Activated naive CD4-positive, alpha-beta T cell treated with anti-CD3 and anti-CD28 coated beads, Interleukin-2, amount 50 U/mL, for 72 hours (primary cell): ENCODE results near the gene F11R. TPM values are rescaled to one million over a fixed set of nuclear protein-coding genes. Genes with fewer than 3 reads are reported as not detected.
"Not testable (repeated sequence)": the region's sequence is repeated elsewhere in the genome, so short reads cannot be mapped to it uniquely, and the experiment has no call there.

Experiments
- ATAC-seq, 2 donors: fragments of 150-1000 bp; cut with Tn5 transposase; 2 replicates each; pipeline ENCODE4 v1.10.0; 2021; ENCODE audit warnings: mild to moderate bottlenecking in 2 of 2, moderate library complexity in 2 of 2
- DNase-seq, 2 donors: peaks; one replicate each; pipeline ENCODE4 v3.0.0; 2021 to 2022; ENCODE audit warnings: low spot score in 2 of 2
- H3K27ac Mint-ChIP-seq, 2 donors: one replicate each; pipeline ENCODE4 v1.8.0; 2022; ENCODE audit warnings: mild to moderate bottlenecking in 2 of 2, mixed read lengths in 2 of 2
- H3K36me3 Mint-ChIP-seq, 2 donors: one replicate each; pipeline ENCODE4 v1.8.0; 2022; ENCODE audit warnings: mixed read lengths in 2 of 2
- H3K9me3 Mint-ChIP-seq, 2 donors: one replicate each; pipeline ENCODE4 v1.8.0; 2022; ENCODE audit warnings: mixed read lengths in 2 of 2
- total RNA-seq, 2 donors: library from RNA; stranded (reverse); gene quantifications; one replicate each; pipeline ENCODE4 v1.2.3, GENCODE V29; 2022

The F11R gene
- total RNA-seq, 2 donors from 2014 or later: 26.0 to 63.6 TPM

DNA sequence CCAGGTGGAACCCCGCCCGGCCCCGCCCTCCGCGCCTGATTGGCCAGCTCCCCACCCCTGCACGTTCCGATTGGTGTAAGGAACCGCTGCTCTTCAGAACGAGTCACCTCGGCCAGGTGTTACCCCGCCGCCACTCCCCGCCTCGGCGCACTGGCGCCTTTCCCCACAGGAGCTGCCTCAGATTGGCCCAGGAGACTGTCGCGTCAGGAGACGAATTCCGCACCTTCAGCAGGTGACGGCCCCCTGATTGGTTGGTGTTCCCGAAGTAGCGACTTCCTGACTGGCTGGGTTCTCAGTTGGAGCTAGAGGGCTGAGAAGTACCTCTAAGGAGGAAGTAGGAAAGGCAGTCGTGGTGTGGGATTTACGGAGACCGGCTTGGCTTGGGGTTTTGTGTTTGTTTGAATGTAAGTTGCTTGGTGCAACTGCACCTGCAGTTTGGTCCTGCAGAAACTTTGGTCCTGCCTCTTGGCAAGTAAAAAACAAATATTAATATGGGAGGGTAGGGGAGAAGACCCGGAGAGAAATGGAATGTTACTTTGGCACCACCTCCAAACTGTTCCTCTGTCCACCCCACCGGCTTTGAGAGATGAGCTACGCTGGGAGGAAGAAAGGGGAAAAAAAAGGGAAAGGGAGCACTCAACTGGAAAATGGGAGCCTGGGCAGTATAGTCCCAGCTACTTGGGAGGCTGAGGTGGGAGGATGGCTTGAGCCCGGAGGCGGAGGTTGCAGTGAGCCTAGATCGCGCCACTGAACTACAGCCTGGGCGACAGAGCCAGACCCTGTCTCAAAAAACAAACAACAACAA is 415 bp upstream of the F11R start:
- peaks cover 7% of the 10 kb centered on the region in 2 donors for H3K36me3 Mint-ChIP-seq
- peak overlapping the region; percentile 29 to 72 for H3K27ac Mint-ChIP-seq
- ATAC-seq (peak; percentile 92 to 95), DNase-seq (peak; percentile 76 to 92)
- peaks cover 0 to 4% of the 10 kb centered on the region in 2 donors for H3K9me3 Mint-ChIP-seq

- Mint-ChIP-seq H3K36me3 (peaks cover 7% of the 10 kb centered on the region in 2 donors), H3K27ac (peak overlapping the region; percentile 1 to 72), H3K9me3 (peaks cover 0 to 4% of the 10 kb centered on the region in 2 donors)
- peak in 1 of 2 donors; percentile 3 for ATAC-seq
- no peak for DNase-seq
These were observed 1.0 kb downstream of the F11R start for GRCh38 chr1:161019751-161020495.

DNA sequence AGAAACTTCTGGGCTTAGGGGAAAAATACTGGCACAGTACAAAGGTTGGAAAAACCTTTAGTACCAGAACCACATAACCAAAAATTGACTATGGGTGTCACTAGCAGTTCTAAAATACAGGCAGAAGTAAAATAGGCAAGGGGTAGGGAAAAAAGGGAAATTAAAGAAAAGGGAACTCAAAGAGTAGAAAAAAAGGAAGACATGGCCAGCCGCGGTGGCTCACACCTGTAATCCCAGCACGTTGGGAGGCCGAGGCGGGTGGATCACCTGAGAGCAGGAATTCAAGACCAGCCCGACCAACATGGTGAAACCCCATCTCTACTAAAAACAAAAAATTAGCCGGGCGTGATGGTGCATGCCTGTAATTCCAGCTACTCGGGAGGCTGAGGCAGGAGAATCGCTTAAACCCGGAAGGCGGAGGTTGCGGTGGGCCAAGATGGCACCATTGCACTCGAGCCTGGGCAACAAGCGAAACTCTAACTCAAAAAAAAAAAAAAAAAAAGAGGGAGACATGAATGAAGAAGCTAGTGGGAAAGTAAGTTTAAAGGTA is 1.8 kb downstream of the F11R start:
- not testable (repeated sequence) for H3K36me3 Mint-ChIP-seq, DNase-seq, H3K27ac Mint-ChIP-seq, H3K9me3 Mint-ChIP-seq, ATAC-seq

GRCh38 chr1:161018631-161018930 is 2.4 kb downstream of the F11R start:
- peaks cover 0 to 4% of the 10 kb centered on the region in 2 donors for H3K9me3 Mint-ChIP-seq
- no peak for DNase-seq
- no peak for ATAC-seq
- no peak overlapping the region for H3K27ac Mint-ChIP-seq
- H3K36me3 Mint-ChIP-seq: peaks cover 7% of the 10 kb centered on the region in 2 donors

- ATAC-seq: no peak
- no peak for DNase-seq
- H3K9me3 Mint-ChIP-seq: peaks cover 0 to 4% of the 10 kb centered on the region in 2 donors
- H3K27ac Mint-ChIP-seq: peak overlapping the region in 1 of 2 donors; percentile 24
- peaks cover 7% of the 10 kb centered on the region in 2 donors for H3K36me3 Mint-ChIP-seq
These were observed 3.0 kb downstream of the F11R start for GRCh38 chr1:161017756-161018630.

GRCh38 chr1:161017181-161017580 is 3.8 kb downstream of the F11R start:
- H3K36me3 Mint-ChIP-seq, ATAC-seq, H3K9me3 Mint-ChIP-seq, H3K27ac Mint-ChIP-seq, DNase-seq: not testable (repeated sequence)

GRCh38 chr1:161016683-161017082 is 4.3 kb downstream of the F11R start:
- H3K36me3 Mint-ChIP-seq, ATAC-seq, H3K9me3 Mint-ChIP-seq, H3K27ac Mint-ChIP-seq, DNase-seq: not testable (repeated sequence)

DNA sequence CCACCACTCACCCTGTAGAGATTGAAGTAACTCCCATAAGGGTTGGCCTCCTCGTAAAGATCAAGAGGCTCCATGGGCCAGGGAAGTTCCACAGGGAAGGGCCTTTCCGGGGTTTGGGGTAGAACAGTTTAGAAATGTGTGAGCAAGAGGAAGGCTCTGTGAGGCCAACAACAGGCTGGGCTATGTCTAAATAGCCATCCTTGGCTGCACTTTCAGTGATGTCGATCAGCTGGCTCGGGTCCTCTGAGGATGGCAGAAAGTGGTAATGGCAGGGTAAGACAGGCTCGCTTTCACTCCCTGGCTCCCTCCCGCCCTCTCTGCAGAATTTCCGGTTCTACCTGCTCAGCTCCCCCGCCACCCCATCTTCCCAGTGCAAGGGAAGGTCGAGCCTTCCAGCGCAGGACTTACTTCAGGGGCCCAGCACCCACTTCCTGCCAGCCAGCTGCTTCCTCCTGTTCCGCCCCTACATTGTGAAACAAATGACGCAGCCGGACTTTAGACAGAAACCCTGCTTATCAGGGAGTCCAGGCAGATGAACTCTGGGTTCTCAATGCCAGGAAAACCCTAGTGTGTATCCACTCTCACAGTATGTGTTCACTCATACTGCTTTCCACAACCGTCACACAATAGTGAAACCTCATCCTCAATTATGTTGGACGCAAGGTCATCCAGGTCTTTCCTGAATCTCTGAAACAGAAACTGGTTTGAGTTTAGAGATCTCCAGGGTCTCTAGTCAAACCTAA is 7.3 kb downstream of the F11R start:
- DNase-seq (peak; percentile 47 to 83), ATAC-seq (peak; percentile 86 to 89)
- no peaks in the 10 kb centered on the region for H3K36me3 Mint-ChIP-seq
- peak overlapping the region; percentile 92 to 95 for H3K27ac Mint-ChIP-seq
- H3K9me3 Mint-ChIP-seq: no peaks in the 10 kb centered on the region

GRCh38 chr1:161013131-161013487 is 7.8 kb downstream of the F11R start:
- ATAC-seq (peak in 1 of 2 donors; percentile 56), DNase-seq (no peak)
- Mint-ChIP-seq H3K27ac (peak overlapping the region; percentile 92 to 95), H3K36me3 (no peaks in the 10 kb centered on the region), H3K9me3 (no peaks in the 10 kb centered on the region)

- no peak overlapping the region for H3K27ac Mint-ChIP-seq
- no peak for ATAC-seq
- H3K9me3 Mint-ChIP-seq: no peaks in the 10 kb centered on the region
- no peaks in the 10 kb centered on the region for H3K36me3 Mint-ChIP-seq
- no peak for DNase-seq
These were observed 8.5 kb downstream of the F11R start for GRCh38 chr1:161012420-161012819.

- no peaks in the 10 kb centered on the region for H3K9me3 Mint-ChIP-seq
- ATAC-seq: no peak
- no peak for DNase-seq
- no peak overlapping the region for H3K27ac Mint-ChIP-seq
- no peaks in the 10 kb centered on the region for H3K36me3 Mint-ChIP-seq
These were observed 11.2 kb downstream of the F11R start for GRCh38 chr1:161009602-161010211.

DNA sequence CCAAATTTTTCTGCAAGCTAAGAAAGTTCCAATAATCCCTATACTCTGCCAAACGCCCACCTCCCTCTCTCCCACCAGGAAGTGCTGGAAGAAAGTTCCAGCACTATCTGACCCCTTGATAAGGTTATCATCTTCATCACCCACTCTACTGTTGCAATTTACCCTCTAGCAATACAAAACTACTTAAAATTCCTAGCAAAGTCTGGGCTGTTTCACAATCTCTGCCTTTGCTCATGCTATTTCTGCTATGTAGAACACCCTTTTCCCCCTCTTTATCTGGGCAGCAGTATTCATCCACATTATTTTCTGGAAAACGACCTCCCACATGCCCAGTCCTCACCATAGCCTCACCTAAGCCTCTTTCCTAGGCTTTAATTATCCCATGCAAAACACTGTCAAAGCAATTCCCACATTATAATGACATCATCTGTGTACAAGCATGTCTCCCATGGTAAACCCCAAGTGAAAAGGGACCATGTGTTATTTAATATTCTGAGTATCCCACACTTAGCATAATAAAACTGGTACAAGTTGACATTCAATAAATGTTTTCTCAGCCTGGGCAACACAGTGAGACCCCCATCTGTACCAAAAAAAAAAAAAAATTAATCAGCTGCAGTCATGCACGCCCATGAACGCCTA is 12.0 kb downstream of the F11R start:
- ATAC-seq (no peak), DNase-seq (no peak)
- H3K9me3 Mint-ChIP-seq: no peaks in the 10 kb centered on the region
- H3K27ac Mint-ChIP-seq: no peak overlapping the region
- no peaks in the 10 kb centered on the region for H3K36me3 Mint-ChIP-seq

- no peak for ATAC-seq
- no peak for DNase-seq
- Mint-ChIP-seq H3K36me3 (no peaks in the 10 kb centered on the region), H3K9me3 (no peaks in the 10 kb centered on the region), H3K27ac (no peak overlapping the region)
These were observed 13.6 kb downstream of the F11R start for GRCh38 chr1:161007369-161007768.

GRCh38 chr1:161006563-161006962 is 14.4 kb downstream of the F11R start:
- no peaks in the 10 kb centered on the region for H3K9me3 Mint-ChIP-seq
- no peak for ATAC-seq

DNA sequence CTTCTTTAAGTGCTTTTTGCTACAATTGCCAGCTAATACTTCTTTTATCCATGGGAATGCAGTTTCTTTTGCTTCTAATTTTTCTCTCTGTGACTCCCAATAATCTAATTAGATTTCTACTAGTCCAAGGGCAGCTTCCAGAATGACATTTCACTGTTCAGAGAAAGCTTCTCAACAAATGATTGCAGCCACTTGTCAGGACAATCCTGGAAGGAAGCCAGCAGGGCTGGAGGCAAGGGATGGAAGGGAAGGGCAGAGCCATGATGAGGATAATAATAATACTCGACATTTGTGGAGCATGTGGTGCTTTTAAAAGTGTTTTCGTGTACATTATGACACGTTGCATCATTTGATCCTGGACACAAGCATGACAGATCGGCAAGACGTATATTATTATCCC is 19.4 kb downstream of the F11R start:
- Mint-ChIP-seq H3K27ac (peak overlapping the region in 1 of 2 donors; percentile 16), H3K9me3 (no peaks in the 10 kb centered on the region), H3K36me3 (no peaks in the 10 kb centered on the region)
- no peak for DNase-seq
- ATAC-seq: no peak

More at GRCh38 chr1:161006563-161006962, 14.4 kb downstream of the F11R start:
- Mint-ChIP-seq H3K36me3 (no peaks in the 10 kb centered on the region), H3K27ac (no peak overlapping the region)
- DNase-seq: no peak
